HCT116 (cell line): ENCODE data around the gene FCAMR. TPM values are rescaled to one million over a fixed set of nuclear protein-coding genes. Genes with fewer than 3 reads are reported as not detected.

Source experiments
- ATAC-seq: fragments of 200-7000 bp; cut with Tn5 transposase; 2 replicates; pipeline ENCODE4 v1.9.1; 2020; ENCODE audit warnings: mild to moderate bottlenecking, moderate library complexity
- BruUV-seq: library from RNA; stranded (reverse); fragments of 400-500 nt; replicated peaks from 2 replicates; lab custom pipeline; 2021; lab: Mats Ljungman, UMichigan
- CTCF ChIA-PET: fragments of 300-600 bp; sonication (Branson Sonifier 250); formaldehyde crosslinking; loops from one replicate; lab custom pipeline; 2021; ENCODE audit warnings: antibody characterized with exemption; lab: Charles Lee
- POLR2A ChIA-PET: fragments of 300-600, 350-600 bp; sonication (Branson Sonifier 250); formaldehyde crosslinking; loops from one replicate; lab custom pipeline; 2021; ENCODE audit warnings: antibody characterized with exemption; lab: Charles Lee
- RAD21 ChIA-PET, 2 experiments: fragments of 300-600 bp; sonication (Branson Sonifier 250); formaldehyde crosslinking; loops; one replicate each; lab custom pipeline; 2023; ENCODE audit warnings: low total read pairs in 2 of 2; ENCODE audit not compliant: uncharacterized antibody in 2 of 2, unreplicated experiment in 2 of 2, low non-redundant PET in 1 of 2; lab: Charles Lee
- DNase-seq: peaks from one replicate; pipeline ENCODE4 v3.0.0-alpha.2; 2010; ENCODE audit warnings: low read depth, low spot score
- H2AFZ ChIP-seq: fragments of 200-600 bp; shearing (Covaris generic), sonication (generic); 2 replicates; pipeline ENCODE4 v1.6.1; 2017; ENCODE audit warnings: low read depth, mixed run types, mixed read lengths, antibody characterized with exemption, low read length; ENCODE audit not compliant: poor library complexity, severe bottlenecking
- H3K27ac ChIP-seq: 2 replicates; pipeline ENCODE4 v1.5.1; 2012; ENCODE audit warnings: low read depth, low read length
- H3K27me3 ChIP-seq: fragments of 200-600 bp; sonication (generic); 2 replicates; pipeline ENCODE4 v1.6.1; 2016; ENCODE audit warnings: mixed run types, low read length, mixed read lengths; ENCODE audit not compliant: insufficient read depth
- H3K36me3 ChIP-seq, 2 experiments: fragments of 200-500 bp in 1 of 2; fragments of 200-600 bp in 1 of 2; sonication (Bioruptor generic) in 1 of 2; sonication (generic) in 1 of 2; 2 replicates each; pipeline versions ENCODE4 v1.5.1 to v1.6.1; 2014 to 2016; ENCODE audit warnings: low read length in 2 of 2, inconsistent platforms in 1 of 2, mixed read lengths in 1 of 2, mixed run types in 1 of 2; ENCODE audit not compliant: insufficient read depth in 2 of 2, control insufficient read depth in 1 of 2
- H3K4me1 ChIP-seq, 2 experiments: fragments of 200-600 bp in 1 of 2; sonication (generic) in 1 of 2; 2 replicates each; pipeline versions ENCODE4 v1.5.1 to v1.6.1; 2012 to 2017; ENCODE audit warnings: low read length in 2 of 2, inconsistent platforms in 1 of 2, mild to moderate bottlenecking in 1 of 2, mixed read lengths in 1 of 2, mixed run types in 1 of 2, moderate library complexity in 1 of 2; ENCODE audit not compliant: insufficient read depth in 2 of 2, control insufficient read depth in 1 of 2
- H3K4me2 ChIP-seq: fragments of 200-600 bp; sonication (generic); 2 replicates; pipeline ENCODE4 v1.6.1; 2017; ENCODE audit warnings: mixed run types, low read length, mixed read lengths
- H3K4me3 ChIP-seq, 2 experiments: fragments of 200-600 bp in 1 of 2; sonication (generic) in 1 of 2; replicated peaks in 1 of 2; 2 replicates each; pipeline ENCODE4 v1.5.1; 2011 to 2016; ENCODE audit warnings: low read length in 2 of 2, control low read depth in 1 of 2, low read depth in 1 of 2, mild to moderate bottlenecking in 1 of 2, mixed read lengths in 1 of 2, mixed run types in 1 of 2
- H3K79me2 ChIP-seq: fragments of 200-600 bp; sonication (generic); 2 replicates; pipeline ENCODE4 v1.6.1; 2017; ENCODE audit warnings: mild to moderate bottlenecking, mixed run types, low read length, moderate library complexity, mixed read lengths; ENCODE audit not compliant: insufficient read depth
- H3K9ac ChIP-seq: fragments of 200-600 bp; sonication (generic); 2 replicates; pipeline ENCODE4 v1.6.1; 2016; ENCODE audit warnings: low read length, mixed read lengths
- H3K9me2 ChIP-seq: fragments of 200-600 bp; sonication (generic), shearing (Covaris generic); 2 replicates; pipeline ENCODE4 v1.6.1; 2017; ENCODE audit warnings: mixed run types, mild to moderate bottlenecking, moderate library complexity; ENCODE audit not compliant: insufficient read depth
- H3K9me3 ChIP-seq, 2 experiments: fragments of 200-500 bp in 1 of 2; fragments of 200-600 bp in 1 of 2; sonication (Bioruptor generic) in 1 of 2; sonication (generic) in 1 of 2; 2 replicates each; pipeline ENCODE4 v1.6.1; 2014 to 2017; ENCODE audit warnings: low read length in 2 of 2, mixed read lengths in 2 of 2, inconsistent platforms in 1 of 2, low read depth in 1 of 2, mild to moderate bottlenecking in 1 of 2, mixed run types in 1 of 2, moderate library complexity in 1 of 2; ENCODE audit not compliant: control insufficient read depth in 1 of 2, insufficient read depth in 1 of 2
- H4K20me1 ChIP-seq: fragments of 200-600 bp; sonication (generic), shearing (Covaris generic); 2 replicates; pipeline ENCODE4 v1.6.1; 2017; ENCODE audit warnings: mixed run types, mild to moderate bottlenecking, moderate library complexity; ENCODE audit not compliant: insufficient read depth
- EGR1 ChIP-seq: IDR thresholded peaks from 2 replicates; pipeline ENCODE4 v1.6.1; 2012; ENCODE audit warnings: low read depth
- ELF1 ChIP-seq: IDR thresholded peaks from 2 replicates; pipeline ENCODE4 v1.6.1; 2012; ENCODE audit warnings: low read depth, borderline replicate concordance
- JUND ChIP-seq: IDR thresholded peaks from 2 replicates; pipeline ENCODE4 v1.6.1; 2012
- MAX ChIP-seq: IDR thresholded peaks from 2 replicates; pipeline ENCODE4 v1.6.1; 2012
- POLR2AphosphoS5 ChIP-seq: IDR thresholded peaks from 2 replicates; pipeline ENCODE4 v1.6.1; 2011; ENCODE audit warnings: mild to moderate bottlenecking, low read depth, low read length, moderate library complexity
- SRF ChIP-seq: IDR thresholded peaks from 2 replicates; pipeline ENCODE4 v1.6.1; 2012; ENCODE audit warnings: low read depth
- YY1 ChIP-seq: IDR thresholded peaks from 2 replicates; pipeline ENCODE4 v1.6.1; 2011; ENCODE audit warnings: low read length, low read depth, moderate library complexity, mild to moderate bottlenecking; ENCODE audit not compliant: insufficient replicate concordance; ENCODE audit errors: extremely low read depth
- ZBTB33 ChIP-seq: IDR thresholded peaks from 2 replicates; pipeline ENCODE4 v1.6.1; 2011; ENCODE audit warnings: mild to moderate bottlenecking, low read length, moderate library complexity; ENCODE audit not compliant: insufficient replicate concordance; ENCODE audit errors: extremely low read depth
- intact Hi-C: fragments of 100-400 bp; cut with micrococcal nuclease; formaldehyde crosslinking; loops from 2 replicates; pipeline ENCODE4 v1.10.0; 2022
- total RNA-seq: library from RNA; stranded (reverse); gene quantifications from one replicate; pipeline ENCODE4 v1.2.1, GENCODE V29; 2021; ENCODE audit not compliant: unreplicated experiment

FCAMR gene
- total RNA-seq, 1 experiment from 2014 or later: not detected

GRCh38 chr1:207001492-207002245, 31.4 kb upstream of the FCAMR start:
- Histone ChIP-seq H3K36me3 (no peaks in the 10 kb centered on the region), H3K27me3 (no peaks in the 10 kb centered on the region), H3K9me3 (no peaks in the 10 kb centered on the region), H3K4me3 (no peak overlapping the region), H3K9me2 (no peaks in the 10 kb centered on the region), H3K27ac (no peak overlapping the region), H3K9ac (no peak overlapping the region), H2AFZ (no peak overlapping the region), H3K79me2 (no peaks in the 10 kb centered on the region), H4K20me1 (no peaks in the 10 kb centered on the region), H3K4me1 (peaks cover 14 to 41% of the 10 kb centered on the region in 2 experiments; a peak in 3 of 4 replicates), H3K4me2 (no peak overlapping the region)
- DNase-seq: no peak
- CTCF ChIA-PET: interaction anchor here (1.8 kb wide), 1 partner anchor 19 kb away, joined by 5 read pairs; no protein-coding TSS in a partner anchor
- TF ChIP-seq ZBTB33: no peak
- no TSS peak for BruUV-seq
- no peak for ATAC-seq
- intact Hi-C loops: no loop called here
- POLR2A ChIA-PET: no interaction called here
- RAD21 ChIA-PET: no interaction called here

- Histone ChIP-seq H3K4me2 (no peak overlapping the region), H2AFZ (no peak overlapping the region), H3K27ac (no peak overlapping the region), H3K79me2 (no peaks in the 10 kb centered on the region), H3K4me3 (no peak overlapping the region), H3K27me3 (no peaks in the 10 kb centered on the region), H3K9me2 (no peaks in the 10 kb centered on the region), H3K36me3 (no peaks in the 10 kb centered on the region), H4K20me1 (no peaks in the 10 kb centered on the region), H3K9ac (no peak overlapping the region), H3K9me3 (no peaks in the 10 kb centered on the region), H3K4me1 (peaks cover 11 to 32% of the 10 kb centered on the region in 2 experiments; a peak in 3 of 4 replicates)
- TF ChIP-seq EGR1: no peak
- no peak for TF ChIP-seq ZBTB33
- no peak for TF ChIP-seq SRF
- no peak for TF ChIP-seq JUND
- no peak for TF ChIP-seq POLR2AphosphoS5
- no peak for TF ChIP-seq ELF1
- no peak for TF ChIP-seq YY1
- no peak for TF ChIP-seq MAX
- intact Hi-C loops: no loop called here
- no TSS peak for BruUV-seq
- POLR2A ChIA-PET: no interaction called here
- ATAC-seq: no peak
- DNase-seq: no peak
- CTCF ChIA-PET: interaction anchor here (1.8 kb wide), 1 partner anchor 19 kb away, joined by 5 read pairs; no protein-coding TSS in a partner anchor
- RAD21 ChIA-PET: no interaction called here
Measured at GRCh38 chr1:207000651-207001291, 30.5 kb upstream of the FCAMR start.
